ENCODE results near the gene FCSK. TPM values are rescaled to one million over a fixed set of nuclear protein-coding genes. Genes with fewer than 3 reads are reported as not detected.
A peak's percentile ranks its signal among the peaks of the same experiment; 100 is the strongest.

FCSK gene
- total RNA-seq, 4 donors from 2014 or later: 20.3 to 40.2 (median 24.5) TPM

- peak overlapping the region; percentile 79 to 93 (median 83) for H3K27ac ChIP-seq
- 41 to 46% methylated on average over 4 of the region's 4 CpGs for WGBS, 2 donors
- no peak for DNase-seq
- H3K9me3 ChIP-seq: no peaks in the 10 kb centered on the region
- no peaks in the 10 kb centered on the region for H3K27me3 ChIP-seq
- H3K4me3 ChIP-seq (replicated peaks in 1 of 3): no peak overlapping the region
- TF ChIP-seq POLR2A (IDR thresholded peaks at IDR 0.05): no peak
- TF ChIP-seq CTCF (IDR thresholded peaks at IDR 0.05): no peak
- intact Hi-C loops (cut with DNase I): no loop called here
- H3K4me1 ChIP-seq: peaks cover 38 to 59% of the 10 kb centered on the region in 2 donors
- no peaks in the 10 kb centered on the region for H3K36me3 ChIP-seq
Measured at GRCh38 chr16:70427786-70428177, 26.6 kb upstream of the FCSK start.

GRCh38 chr16:70428178-70428998 is 26.0 kb upstream of the FCSK start:
- peaks cover 44 to 65% of the 10 kb centered on the region in 2 donors for H3K4me1 ChIP-seq
- peak overlapping the region; percentile 79 to 93 (median 83) for H3K27ac ChIP-seq
- 26 to 39% methylated on average over 6 to 9 of the region's 9 CpGs for WGBS, 2 donors
- peak; percentile 98 to 99 for DNase-seq
- H3K27me3 ChIP-seq: no peaks in the 10 kb centered on the region
- intact Hi-C loops (cut with DNase I): no loop called here
- H3K4me3 ChIP-seq (replicated peaks in 1 of 3): no peak overlapping the region
- TF ChIP-seq POLR2A (IDR thresholded peaks at IDR 0.05): no peak
- TF ChIP-seq CTCF (IDR thresholded peaks at IDR 0.05): no peak
- H3K36me3 ChIP-seq: no peaks in the 10 kb centered on the region
- H3K9me3 ChIP-seq: no peaks in the 10 kb centered on the region

DNA sequence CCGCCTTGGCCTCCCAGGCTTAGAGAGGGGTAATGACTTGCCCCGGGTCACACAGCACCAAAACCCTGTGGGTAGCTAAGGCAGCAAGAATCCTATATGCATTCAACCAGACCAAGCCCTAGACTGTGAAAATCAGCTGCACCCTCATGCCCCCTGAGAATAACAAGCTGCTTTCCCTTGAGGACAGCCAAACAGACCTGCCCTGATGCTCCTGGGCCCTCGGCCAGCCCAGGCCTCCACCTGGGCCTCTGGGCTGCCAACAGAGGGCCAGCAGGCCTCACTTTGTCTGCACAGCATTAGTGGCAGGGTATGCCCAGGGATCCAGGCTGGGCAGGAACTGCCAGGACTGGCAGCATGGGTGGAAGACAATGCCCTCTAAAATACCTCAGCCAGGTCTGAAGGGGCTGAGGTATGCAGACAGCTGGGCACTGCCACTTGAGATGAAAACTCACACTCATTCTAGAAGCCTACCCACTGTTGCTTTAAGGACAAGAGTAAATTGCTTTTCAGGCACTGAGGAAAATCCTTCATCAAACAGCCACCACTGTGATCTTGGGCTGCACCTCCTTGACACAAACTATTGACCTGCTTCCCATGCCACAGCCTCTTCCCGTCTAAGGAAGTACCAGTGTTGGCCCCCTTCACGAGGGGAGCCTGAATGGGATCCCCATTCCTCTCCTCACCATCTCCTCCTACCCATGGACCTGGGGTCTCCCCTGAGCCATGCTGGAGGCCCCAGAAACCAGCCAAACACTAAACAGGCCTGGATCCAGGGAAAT is 24.3 kb upstream of the FCSK start:
- Histone ChIP-seq H3K9me3 (no peaks in the 10 kb centered on the region), H3K4me1 (peaks cover 61 to 79% of the 10 kb centered on the region in 2 donors), H3K27me3 (no peaks in the 10 kb centered on the region), H3K4me3 (replicated peaks in 1 of 3) (no peak overlapping the region), H3K27ac (peak overlapping the region; percentile 33 to 96 (median 84)), H3K36me3 (no peaks in the 10 kb centered on the region)
- WGBS, 2 donors: 63 to 65% methylated on average over 4 of the region's 5 CpGs
- DNase-seq: peak; percentile 78 to 80
- intact Hi-C loops (cut with DNase I): no loop called here
- TF ChIP-seq POLR2A (IDR thresholded peaks at IDR 0.05) (peak in 1 of 2 donors; percentile 13), CTCF (IDR thresholded peaks at IDR 0.05) (no peak)

DNA sequence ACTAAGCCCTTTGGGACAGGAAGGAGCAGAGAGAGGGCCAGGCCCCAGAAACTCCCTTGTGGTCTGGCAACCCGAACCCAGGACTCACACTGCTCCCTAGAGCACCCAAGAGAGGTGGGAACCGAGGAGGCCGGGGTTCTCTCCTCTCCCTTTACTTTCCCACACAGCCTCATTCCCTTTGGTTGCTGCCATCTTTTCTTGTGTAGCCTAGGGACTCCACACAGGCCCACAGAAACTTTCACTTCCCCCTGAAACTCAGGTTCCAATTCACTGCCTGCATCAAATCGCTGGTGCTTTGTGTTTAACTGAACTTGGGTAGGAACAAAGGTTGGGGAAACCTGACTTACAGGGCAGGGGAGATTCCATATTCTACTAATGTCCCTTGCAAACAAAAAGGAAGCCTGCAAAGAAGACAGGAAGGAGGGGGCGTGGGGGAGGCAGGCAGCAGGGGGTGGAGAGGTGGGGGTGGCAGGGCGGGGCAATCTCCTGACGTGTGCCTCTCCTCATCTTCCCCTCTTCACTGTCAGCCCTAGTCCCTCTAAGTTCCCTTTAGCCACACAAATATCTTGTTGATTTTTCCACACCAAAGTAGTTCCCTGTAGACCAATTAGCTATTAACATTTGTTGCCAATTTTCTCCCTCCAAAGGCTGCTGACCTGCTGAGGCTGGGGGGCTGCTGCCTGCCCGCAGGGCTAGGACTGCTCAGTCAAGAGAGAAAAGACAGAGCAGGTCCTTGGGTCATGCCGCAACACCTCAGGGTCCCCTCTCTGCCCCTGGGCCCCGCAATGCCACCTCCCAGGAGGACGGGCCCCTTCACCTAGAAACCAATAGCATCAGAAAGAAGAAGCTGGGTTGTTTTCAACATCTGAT is 23.5 kb upstream of the FCSK start:
- H3K4me1 ChIP-seq: peaks cover 64 to 82% of the 10 kb centered on the region in 2 donors
- TF ChIP-seq CTCF (IDR thresholded peaks at IDR 0.05): no peak
- no peak for TF ChIP-seq POLR2A (IDR thresholded peaks at IDR 0.05)
- WGBS, 2 donors: 48 to 49% methylated on average over 11 of the region's 11 CpGs
- H3K27me3 ChIP-seq: no peaks in the 10 kb centered on the region
- H3K9me3 ChIP-seq: no peaks in the 10 kb centered on the region
- peak; percentile 17 to 22 for DNase-seq
- intact Hi-C loops (cut with DNase I): no loop called here
- no peaks in the 10 kb centered on the region for H3K36me3 ChIP-seq
- peak overlapping the region; percentile 32 to 96 (median 84) for H3K27ac ChIP-seq
- H3K4me3 ChIP-seq (replicated peaks in 1 of 3): no peak overlapping the region
